Kidney epithelial cell (primary cell): ENCODE results near the gene PDZK1. TPM values are rescaled to one million over a fixed set of nuclear protein-coding genes. Genes with fewer than 3 reads are reported as not detected.

ENCODE experiments used
- DNase-seq: peaks from one replicate; pipeline ENCODE4 v3.0.0-alpha.2; 2010; ENCODE audit warnings: low read depth
- H3K27me3 ChIP-seq: 2 replicates; pipeline ENCODE4 v1.6.0; 2011; ENCODE audit warnings: low read length; ENCODE audit not compliant: control insufficient read depth, insufficient read depth
- H3K36me3 ChIP-seq: 2 replicates; pipeline ENCODE4 v1.5.1; 2011; ENCODE audit warnings: low read length; ENCODE audit not compliant: control insufficient read depth, insufficient read depth
- H3K4me3 ChIP-seq: 2 replicates; pipeline ENCODE4 v1.5.1; 2011; ENCODE audit warnings: low read depth, mild to moderate bottlenecking, control low read depth, low read length
- CTCF ChIP-seq: IDR thresholded peaks from 2 replicates; pipeline ENCODE4 v1.5.1; 2011; ENCODE audit warnings: mild to moderate bottlenecking, moderate library complexity, low read length, control low read depth, inconsistent platforms; ENCODE audit not compliant: insufficient read depth, poor library complexity, severe bottlenecking
- total RNA-seq: library from RNA; depleted of rRNA; stranded (reverse); fragments of >200 nt; gene quantifications from 2 replicates; pipeline ENCODE4 v1.2.3, GENCODE V29; 2015

PDZK1 gene
- total RNA-seq, 1 donor from 2014 or later: not detected

- TF ChIP-seq CTCF: no peak
- Histone ChIP-seq H3K27me3 (no peaks in the 10 kb centered on the region), H3K36me3 (no peaks in the 10 kb centered on the region), H3K4me3 (no peak overlapping the region)
- DNase-seq: no peak
Measured at GRCh38 chr1:145714524-145715111, 7.5 kb upstream of the PDZK1 start.

- DNase-seq: peak; percentile 82
Measured at GRCh38 chr1:145711213-145711651, 4.1 kb upstream of the PDZK1 start.

GRCh38 chr1:145710291-145711027, 3.3 kb upstream of the PDZK1 start:
- no peak for TF ChIP-seq CTCF
- no peak overlapping the region for H3K4me3 ChIP-seq
- H3K27me3 ChIP-seq: no peaks in the 10 kb centered on the region
- H3K36me3 ChIP-seq: no peaks in the 10 kb centered on the region
- DNase-seq: no peak

More at GRCh38 chr1:145711213-145711651, 4.1 kb upstream of the PDZK1 start:
- no peak for TF ChIP-seq CTCF
- H3K27me3 ChIP-seq: no peaks in the 10 kb centered on the region
- no peaks in the 10 kb centered on the region for H3K36me3 ChIP-seq
- H3K4me3 ChIP-seq: no peak overlapping the region

GRCh38 chr1:145708063-145708462, 895 bp upstream of the PDZK1 start:
- Histone ChIP-seq H3K36me3 (no peaks in the 10 kb centered on the region), H3K27me3 (no peaks in the 10 kb centered on the region), H3K4me3 (no peak overlapping the region)
- DNase-seq: no peak
- TF ChIP-seq CTCF: no peak

DNA sequence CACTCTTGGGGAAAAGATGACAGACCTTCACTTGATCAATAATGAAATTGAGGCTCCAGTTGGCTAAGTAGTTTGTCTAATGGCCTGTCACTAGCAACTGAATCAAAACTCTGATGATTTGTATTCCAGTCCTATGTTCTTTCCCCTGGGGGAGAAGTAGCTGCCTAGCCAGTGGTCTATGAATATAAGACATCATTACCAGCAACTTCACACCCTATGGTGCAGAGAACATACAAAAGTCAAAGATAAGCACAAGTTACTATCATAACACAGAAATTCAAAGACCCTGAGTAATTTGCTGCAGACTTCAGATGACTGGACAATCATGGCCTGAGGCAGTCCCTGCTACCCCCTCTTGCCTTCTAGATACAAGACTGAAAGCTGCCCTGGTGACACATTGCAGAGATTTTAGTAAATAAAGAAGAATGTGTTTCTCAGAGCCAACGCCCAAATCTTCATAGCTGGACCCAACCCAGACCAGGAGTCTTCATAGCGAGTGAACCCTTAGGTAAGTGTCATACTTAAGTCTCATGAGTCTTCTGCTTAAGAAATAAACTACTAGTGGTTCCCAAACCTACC, 993 bp downstream of the PDZK1 start:
- Histone ChIP-seq H3K4me3 (no peak overlapping the region), H3K36me3 (no peaks in the 10 kb centered on the region), H3K27me3 (no peaks in the 10 kb centered on the region)
- no peak for DNase-seq
- TF ChIP-seq CTCF: no peak

DNA sequence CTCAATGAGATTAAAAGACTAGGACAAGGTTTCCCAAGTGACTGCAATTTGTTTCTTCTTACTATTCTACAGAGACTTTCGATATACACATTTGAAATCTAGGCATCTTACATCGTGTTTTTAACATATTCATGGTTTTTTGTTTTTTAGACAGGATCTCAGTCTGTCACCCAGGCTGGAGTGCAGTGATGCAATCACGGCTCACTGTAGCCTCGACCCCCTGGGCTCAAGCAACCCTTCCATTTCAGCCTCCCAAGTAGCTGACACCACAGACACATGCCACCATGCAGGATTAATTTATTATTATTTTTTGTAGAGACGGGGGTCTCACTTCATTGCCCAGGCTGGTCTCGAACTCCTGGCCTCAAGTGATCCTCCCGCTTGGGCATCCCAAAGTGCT, 1.5 kb downstream of the PDZK1 start:
- Histone ChIP-seq H3K27me3 (no peaks in the 10 kb centered on the region), H3K36me3 (no peaks in the 10 kb centered on the region), H3K4me3 (no peak overlapping the region)
- no peak for DNase-seq
- no peak for TF ChIP-seq CTCF
